HG03575 (cell line): ENCODE data around the gene DNAJA2.
"Not testable (repeated sequence)": the region's sequence is repeated elsewhere in the genome, so short reads cannot be mapped to it uniquely, and the experiment has no call there.

ENCODE experiments used
- ATAC-seq: cut with Tn5 transposase; IDR thresholded peaks from one replicate; pipeline ENCODE4 v1.9.1; 2021; ENCODE audit not compliant: unreplicated experiment, insufficient number of reproducible peaks, low FRiP score; ENCODE audit errors: extremely low read depth

DNAJA2 gene

GRCh38 chr16:46973207-46973995 lies at the start of gene DNAJA2:
Gene DNAJA2 (minus strand): TSS chr16:46973674. CDS start chr16:46973572, 102 bp downstream.
- ATAC-seq, result peak; percentile 47

GRCh38 chr16:47019568-47019967 lies 46.1 kb upstream of the DNAJA2 start:
- ATAC-seq, result no peak

GRCh38 chr16:47018223-47018891 lies 44.9 kb upstream of the DNAJA2 start:
- peak; percentile 96 for ATAC-seq

GRCh38 chr16:47017636-47018035 lies 44.2 kb upstream of the DNAJA2 start:
- ATAC-seq, result no peak

- no peak for ATAC-seq
Measured at GRCh38 chr16:47016700-47017133, 43.2 kb upstream of the DNAJA2 start.

- ATAC-seq, result no peak
Measured at GRCh38 chr16:47013910-47014309, 40.4 kb upstream of the DNAJA2 start.

GRCh38 chr16:47013172-47013571 lies 39.7 kb upstream of the DNAJA2 start:
- ATAC-seq, result no peak

GRCh38 chr16:47010812-47011211 lies 37.3 kb upstream of the DNAJA2 start:
- not testable (repeated sequence) for ATAC-seq

- ATAC-seq, result no peak
Measured at GRCh38 chr16:47008612-47009011, 35.1 kb upstream of the DNAJA2 start.

GRCh38 chr16:47008174-47008573 lies 34.7 kb upstream of the DNAJA2 start:
- no peak for ATAC-seq

GRCh38 chr16:47004652-47005051 lies 31.2 kb upstream of the DNAJA2 start:
- ATAC-seq, result no peak

GRCh38 chr16:47000066-47000465 lies 26.6 kb upstream of the DNAJA2 start:
- not testable (repeated sequence) for ATAC-seq

- ATAC-seq, result no peak
Measured at GRCh38 chr16:46997844-46998243, 24.4 kb upstream of the DNAJA2 start.

GRCh38 chr16:46996952-46997458 lies 23.5 kb upstream of the DNAJA2 start:
- ATAC-seq, result no peak

GRCh38 chr16:46996391-46996790 lies 22.9 kb upstream of the DNAJA2 start:
- ATAC-seq, result no peak

GRCh38 chr16:46991729-46992704 lies 18.5 kb upstream of the DNAJA2 start:
- no peak for ATAC-seq

- ATAC-seq, result no peak
Measured at GRCh38 chr16:46986896-46987295, 13.4 kb upstream of the DNAJA2 start.

- ATAC-seq, result no peak
Measured at GRCh38 chr16:46986438-46986837, 13.0 kb upstream of the DNAJA2 start.

- ATAC-seq, result no peak
Measured at GRCh38 chr16:46982335-46982734, 8.9 kb upstream of the DNAJA2 start.
